Activated T-cell treated with anti-CD3 and anti-CD28 coated beads for 4 hours (primary cell): ENCODE measurements around the gene LMF2.
"Not testable (repeated sequence)": the region's sequence is repeated elsewhere in the genome, so short reads cannot be mapped to it uniquely, and the experiment has no call there.

ENCODE experiments used
- DNase-seq: peaks from one replicate; pipeline ENCODE4 v3.0.0-alpha.2; 2020

LMF2 gene

GRCh38 chr22:50507421-50507990 lies at the start of gene LMF2:
Gene LMF2 (minus strand): TSS chr22:50507702. CDS start chr22:50507675, 27 bp downstream.
- DNase-seq = peak; percentile 92

- DNase-seq = no peak
These were observed 49.2 kb upstream of the LMF2 start for GRCh38 chr22:50556703-50557102.

- DNase-seq = no peak
These were observed 45.8 kb upstream of the LMF2 start for GRCh38 chr22:50553310-50553709.

- no peak for DNase-seq
These were observed 43.8 kb upstream of the LMF2 start for GRCh38 chr22:50551160-50551752.

- DNase-seq = no peak
These were observed 42.9 kb upstream of the LMF2 start for GRCh38 chr22:50550395-50550794.

- no peak for DNase-seq
These were observed 41.7 kb upstream of the LMF2 start for GRCh38 chr22:50548921-50549790.

- DNase-seq = no peak
These were observed 40.8 kb upstream of the LMF2 start for GRCh38 chr22:50548040-50548920.

- no peak for DNase-seq
These were observed 39.9 kb upstream of the LMF2 start for GRCh38 chr22:50547263-50547985.

- no peak for DNase-seq
These were observed 39.1 kb upstream of the LMF2 start for GRCh38 chr22:50546326-50547262.

GRCh38 chr22:50545522-50546325 lies 38.2 kb upstream of the LMF2 start, which contains the start of gene KLHDC7B:
Gene KLHDC7B (plus strand): TSS chr22:50545899. CDS start chr22:50546244, 345 bp downstream.
- no peak for DNase-seq

- no peak for DNase-seq
These were observed 37.3 kb upstream of the LMF2 start for GRCh38 chr22:50544746-50545253.

- peak; percentile 80 for DNase-seq
These were observed 36.7 kb upstream of the LMF2 start for GRCh38 chr22:50544078-50544745.

- no peak for DNase-seq
These were observed 35.0 kb upstream of the LMF2 start for GRCh38 chr22:50542416-50542927.

GRCh38 chr22:50541667-50542026 lies 34.1 kb upstream of the LMF2 start:
- not testable (repeated sequence) for DNase-seq

- no peak for DNase-seq
These were observed 32.9 kb upstream of the LMF2 start for GRCh38 chr22:50540381-50540780.

- no peak for DNase-seq
These were observed 30.3 kb upstream of the LMF2 start for GRCh38 chr22:50537765-50538164.

GRCh38 chr22:50536226-50536625 lies 28.7 kb upstream of the LMF2 start:
- no peak for DNase-seq

GRCh38 chr22:50535113-50535512 lies 27.6 kb upstream of the LMF2 start:
- no peak for DNase-seq
